GM12865 (cell line): Measurements from ENCODE around the gene SLC19A1.
"Not testable (repeated sequence)": the region's sequence is repeated elsewhere in the genome, so short reads cannot be mapped to it uniquely, and the experiment has no call there.

ENCODE experiments used
- DNase-seq: peaks from one replicate; pipeline ENCODE4 v3.0.0; 2010; ENCODE audit warnings: low read depth
- H3K4me3 ChIP-seq: 2 replicates; pipeline ENCODE4 v1.5.1; 2011; ENCODE audit warnings: mild to moderate bottlenecking, low read depth, low read length, control low read depth
- TF ChIP-seq, protein P1 (sequence below): IDR thresholded peaks from 2 replicates; pipeline ENCODE4 v1.5.1; 2011; ENCODE audit warnings: low read length, control low read depth, low read depth, inconsistent platforms; ENCODE audit not compliant: insufficient read depth; ENCODE audit errors: missing control alignments

The SLC19A1 gene

DNA sequence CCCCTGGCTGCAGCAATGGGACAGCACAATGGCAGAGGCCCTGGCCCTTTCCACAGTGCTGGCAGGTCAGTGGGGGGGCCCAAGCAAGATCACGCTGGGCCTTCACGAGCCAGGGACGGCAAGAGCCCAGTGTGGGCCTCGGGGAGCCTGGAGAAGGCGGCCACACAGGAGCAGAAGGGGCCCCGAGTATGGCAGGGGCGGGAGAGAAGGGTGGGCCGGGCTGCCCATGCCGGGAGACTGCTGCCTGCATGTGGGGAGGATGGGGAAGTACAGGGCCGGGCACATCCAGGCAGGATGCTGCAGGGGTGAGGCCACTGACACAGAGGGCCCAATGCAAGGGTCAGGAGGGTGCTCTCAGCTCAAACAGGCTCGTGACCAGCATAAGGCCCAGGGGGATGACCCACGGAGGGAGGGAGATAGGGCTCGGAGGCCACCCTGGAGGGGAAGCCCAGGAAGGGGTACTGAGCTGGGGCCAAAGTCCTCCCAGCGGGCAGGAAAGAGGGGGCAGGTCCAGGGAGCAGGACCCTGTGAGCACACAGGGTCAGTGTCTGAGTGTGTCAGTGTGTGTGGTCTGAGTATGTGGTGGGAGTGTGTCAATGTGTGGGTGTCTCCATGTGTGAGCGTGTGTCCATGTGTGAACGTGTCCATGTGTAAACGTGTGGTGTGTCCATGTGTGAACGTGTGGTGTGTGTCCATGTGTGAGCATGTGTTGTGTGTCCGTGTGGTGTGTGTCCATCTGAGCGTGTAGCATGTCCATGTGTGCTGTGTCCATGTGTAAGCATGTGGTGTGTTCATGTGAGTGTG is 13.1 kb downstream of the SLC19A1 start:
- TF ChIP-seq, protein P1, sequence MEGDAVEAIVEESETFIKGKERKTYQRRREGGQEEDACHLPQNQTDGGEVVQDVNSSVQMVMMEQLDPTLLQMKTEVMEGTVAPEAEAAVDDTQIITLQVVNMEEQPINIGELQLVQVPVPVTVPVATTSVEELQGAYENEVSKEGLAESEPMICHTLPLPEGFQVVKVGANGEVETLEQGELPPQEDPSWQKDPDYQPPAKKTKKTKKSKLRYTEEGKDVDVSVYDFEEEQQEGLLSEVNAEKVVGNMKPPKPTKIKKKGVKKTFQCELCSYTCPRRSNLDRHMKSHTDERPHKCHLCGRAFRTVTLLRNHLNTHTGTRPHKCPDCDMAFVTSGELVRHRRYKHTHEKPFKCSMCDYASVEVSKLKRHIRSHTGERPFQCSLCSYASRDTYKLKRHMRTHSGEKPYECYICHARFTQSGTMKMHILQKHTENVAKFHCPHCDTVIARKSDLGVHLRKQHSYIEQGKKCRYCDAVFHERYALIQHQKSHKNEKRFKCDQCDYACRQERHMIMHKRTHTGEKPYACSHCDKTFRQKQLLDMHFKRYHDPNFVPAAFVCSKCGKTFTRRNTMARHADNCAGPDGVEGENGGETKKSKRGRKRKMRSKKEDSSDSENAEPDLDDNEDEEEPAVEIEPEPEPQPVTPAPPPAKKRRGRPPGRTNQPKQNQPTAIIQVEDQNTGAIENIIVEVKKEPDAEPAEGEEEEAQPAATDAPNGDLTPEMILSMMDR, result no peak
- no peak overlapping the region for H3K4me3 ChIP-seq
- DNase-seq, result no peak

DNA sequence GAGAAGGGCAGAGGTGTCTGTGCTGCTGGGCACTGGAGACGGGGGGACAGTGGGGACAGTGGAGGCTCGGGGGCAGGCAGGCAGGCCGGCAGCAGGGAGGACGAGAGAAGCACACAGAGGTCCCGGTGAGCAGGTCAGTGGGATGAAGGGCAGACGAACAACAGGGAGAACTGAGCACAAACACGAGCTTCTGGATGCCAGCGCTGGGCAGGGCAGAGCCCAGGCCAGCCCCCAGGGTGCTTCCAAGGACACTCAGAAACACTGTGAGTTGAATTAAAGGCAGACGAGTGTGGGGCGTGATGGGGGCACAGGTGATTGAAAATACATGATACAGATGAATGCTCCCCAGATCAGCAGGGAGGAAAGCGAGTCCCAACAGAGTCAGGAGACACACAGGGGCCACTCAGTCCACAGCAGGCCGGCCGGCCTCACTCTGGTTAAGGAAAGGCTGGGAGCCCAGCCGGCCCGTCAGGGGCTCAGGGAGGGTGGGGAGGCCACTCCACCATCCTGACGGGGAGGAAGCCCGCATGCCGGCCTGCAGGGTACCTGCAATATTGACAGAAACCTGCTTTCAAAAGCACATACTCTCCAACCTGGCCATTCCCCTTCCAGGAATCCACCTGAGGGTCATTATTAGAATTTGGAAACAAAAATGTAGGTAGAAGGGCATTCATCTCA is 14.1 kb downstream of the SLC19A1 start:
- no peak for DNase-seq
- TF ChIP-seq, protein P1, result no peak
- H3K4me3 ChIP-seq, result no peak overlapping the region

DNA sequence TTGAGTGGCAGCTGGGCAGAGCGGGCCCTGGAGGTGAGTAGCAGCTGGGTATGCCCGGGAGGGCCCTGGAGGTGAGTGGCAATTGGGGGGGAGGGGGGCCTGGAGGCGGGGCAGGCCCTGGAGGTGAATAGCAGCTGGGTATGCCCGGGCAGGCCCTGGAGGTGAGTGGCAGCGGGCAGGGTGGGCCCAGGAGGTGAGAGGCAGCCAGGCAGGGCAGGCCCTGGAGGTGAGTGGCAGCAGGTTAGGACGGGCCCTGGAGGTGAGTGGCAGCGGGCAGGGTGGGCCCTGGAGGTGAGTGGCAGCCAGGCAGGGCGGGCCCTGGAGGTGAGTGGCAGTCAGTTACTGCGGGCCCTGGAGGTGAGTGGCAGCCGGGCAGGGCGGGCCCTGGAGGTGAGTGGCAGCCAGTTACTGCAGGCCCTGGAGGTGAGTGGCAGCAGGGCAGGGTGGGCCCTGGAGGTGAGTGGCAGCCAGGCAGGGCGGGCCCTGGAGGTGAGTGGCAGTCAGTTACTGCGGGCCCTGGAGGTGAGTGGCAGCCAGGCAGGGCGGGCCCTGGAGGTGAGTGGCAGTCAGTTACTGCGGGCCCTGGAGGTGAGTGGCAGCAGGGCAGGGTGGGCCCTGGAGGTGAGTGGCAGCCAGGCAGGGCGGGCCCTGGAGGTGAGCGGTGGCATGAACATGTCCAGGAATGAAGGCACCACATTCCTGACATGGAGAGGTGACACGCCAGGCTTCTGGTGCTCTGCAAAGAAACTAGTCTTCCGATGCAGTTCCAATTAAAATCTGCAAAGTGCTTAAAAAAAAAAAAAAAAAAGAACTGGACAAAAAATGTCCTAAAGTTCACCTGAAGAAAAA is 14.9 kb downstream of the SLC19A1 start:
- DNase-seq, H3K4me3 ChIP-seq: not testable (repeated sequence)

DNA sequence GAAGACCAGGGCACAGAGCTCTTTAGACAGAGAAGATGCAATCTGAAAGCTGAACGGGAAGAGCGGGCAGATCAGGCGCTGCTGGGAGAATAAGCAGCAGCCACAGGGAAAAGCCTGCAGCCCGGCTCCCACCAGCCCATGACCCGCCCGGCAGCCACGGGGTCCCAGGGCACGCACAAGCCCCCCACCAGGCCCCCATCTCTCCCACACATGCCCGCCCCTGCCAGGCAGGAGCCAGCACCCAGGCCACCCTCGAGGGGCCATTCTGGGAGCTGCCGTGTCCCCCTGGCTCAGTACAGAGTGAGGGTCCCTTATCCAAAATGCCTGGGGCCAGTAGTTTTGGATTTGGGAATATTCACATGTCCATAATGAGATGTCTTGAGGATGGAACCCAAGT is 16.3 kb downstream of the SLC19A1 start:
- DNase-seq, result no peak
- TF ChIP-seq, protein P1, result no peak
- H3K4me3 ChIP-seq, result no peak overlapping the region

DNA sequence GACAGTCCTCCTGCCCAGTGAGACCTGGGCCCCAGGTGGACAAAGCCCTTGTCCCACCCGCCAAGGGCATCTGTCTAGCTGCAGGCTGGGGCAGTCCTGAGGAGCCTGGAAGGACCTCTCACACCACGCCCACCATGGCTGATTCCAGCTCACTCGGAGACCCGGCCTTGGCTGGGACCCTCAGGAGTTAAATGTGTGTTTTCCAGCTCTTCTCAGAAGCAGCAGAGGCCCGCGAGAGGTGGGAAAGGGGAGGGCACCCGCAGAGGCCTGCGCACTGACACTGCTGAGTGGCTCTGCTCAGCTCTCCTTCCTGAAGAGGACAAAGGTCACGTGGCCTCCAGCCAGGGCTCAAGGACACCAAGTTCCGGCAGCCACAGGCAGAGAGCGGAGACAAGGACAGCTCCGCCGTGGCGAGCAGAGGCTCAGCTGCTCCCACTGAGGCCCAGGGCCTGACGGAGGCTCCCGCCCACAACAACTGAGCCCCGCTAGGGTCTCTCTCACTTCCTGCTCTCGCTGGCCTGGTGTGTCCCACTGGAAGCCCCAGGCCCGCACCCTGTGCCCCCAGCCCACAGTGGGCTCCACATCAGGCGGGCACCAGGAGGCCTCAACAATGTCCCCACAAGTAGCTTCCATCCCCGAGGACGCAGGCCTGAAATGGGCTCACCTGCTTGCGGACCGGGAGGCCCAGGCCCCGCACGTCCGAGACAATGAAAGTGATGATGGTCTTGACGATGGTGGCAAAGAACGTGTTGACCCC is 16.9 kb downstream of the SLC19A1 start:
- TF ChIP-seq, protein P1, result no peak
- no peak for DNase-seq

DNA sequence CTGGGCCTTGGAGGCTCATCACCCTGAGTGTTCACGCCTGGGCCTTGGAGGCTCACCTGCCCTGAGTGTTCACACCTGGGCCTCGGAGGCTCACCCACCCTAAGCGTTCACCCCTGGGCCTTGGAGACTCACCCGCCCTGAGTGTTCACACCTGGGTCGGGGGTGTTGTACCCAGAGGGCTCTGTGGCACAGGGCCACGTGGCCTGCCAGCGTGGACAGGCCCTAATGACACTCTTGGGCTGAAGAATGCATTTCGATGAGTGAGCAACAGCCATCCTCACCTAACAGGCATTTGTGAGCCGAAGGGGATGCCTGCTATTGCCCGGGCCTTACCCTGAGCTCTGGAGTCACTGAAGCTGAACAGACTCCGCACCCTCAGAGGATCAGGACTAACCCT is 17.5 kb downstream of the SLC19A1 start:
- TF ChIP-seq, protein P1, result no peak
- no peak for DNase-seq
- no peak overlapping the region for H3K4me3 ChIP-seq

More for the DNA sequence above, 16.9 kb downstream of the SLC19A1 start:
- no peak overlapping the region for H3K4me3 ChIP-seq
